ENCODE measurements around the gene TMEM88. TPM values are rescaled to one million over a fixed set of nuclear protein-coding genes. Genes with fewer than 3 reads are reported as not detected.

The TMEM88 gene
- total and polyA plus RNA-seq, 4 donors: 0.65 to 4.6 (median 3.7) TPM

GRCh38 chr17:7886227-7887037 lies 31.6 kb downstream of the TMEM88 start:
- WGBS: 6% methylated on average over 30 of the region's 30 CpGs
- Histone ChIP-seq H3K36me3 (ENCODE audit: control insufficient read depth in 4 of 4, insufficient read depth in 3 of 4, low read depth in 1 of 4, low read length in 3 of 4) (no peaks in the 10 kb centered on the region), H3K4me1 (ENCODE audit: control insufficient read depth in 4 of 4, insufficient read depth in 4 of 4, low read length in 3 of 4) (peaks cover 9 to 46% (median 42%) of the 10 kb centered on the region in 4 donors), H3K9ac (ENCODE audit: low read depth in 1 of 2, low read length in 2 of 2) (peak overlapping the region in 1 of 2 donors; percentile 67), H3K27ac (ENCODE audit: low read depth in 1 of 2, low read length in 2 of 2) (peak overlapping the region; percentile 65 to 89), H3K9me3 (ENCODE audit: control insufficient read depth in 4 of 4, low read length in 3 of 4) (no peaks in the 10 kb centered on the region), H3K4me3 (ENCODE audit: low read depth in 1 of 3, low read length in 3 of 3) (peak overlapping the region in 2 of 3 donors; percentile 14 to 69), H3K27me3 (ENCODE audit: control insufficient read depth in 4 of 4, insufficient read depth in 4 of 4, low read length in 3 of 4) (no peaks in the 10 kb centered on the region)
- peak; percentile 44 for DNase-seq (ENCODE audit: low spot score)
- TF ChIP-seq ATF3 (IDR thresholded peaks at IDR 0.05): no peak
- TF ChIP-seq EGR1 (IDR thresholded peaks at IDR 0.05; ENCODE audit: low read depth in 2 of 2): no peak
- TF ChIP-seq FOXA2 (IDR thresholded peaks at IDR 0.05): no peak
- TF ChIP-seq JUND (IDR thresholded peaks at IDR 0.05): no peak
- TF ChIP-seq TAF1 (conservative IDR thresholded peaks at IDR 0.05): no peak
- no peak for TF ChIP-seq HNF4A (conservative IDR thresholded peaks at IDR 0.05)
- TF ChIP-seq NR2F2 (IDR thresholded peaks at IDR 0.05): no peak
- no peak for TF ChIP-seq GABPA (IDR thresholded peaks at IDR 0.05 in 1 of 2, conservative IDR thresholded peaks at IDR 0.05 in 1 of 2)
- no peak for TF ChIP-seq HNF4G (IDR thresholded peaks at IDR 0.05)
- TF ChIP-seq RAD21 (IDR thresholded peaks at IDR 0.05): no peak
- no peak for TF ChIP-seq RXRA (IDR thresholded peaks at IDR 0.05)
- TF ChIP-seq, protein P1, sequence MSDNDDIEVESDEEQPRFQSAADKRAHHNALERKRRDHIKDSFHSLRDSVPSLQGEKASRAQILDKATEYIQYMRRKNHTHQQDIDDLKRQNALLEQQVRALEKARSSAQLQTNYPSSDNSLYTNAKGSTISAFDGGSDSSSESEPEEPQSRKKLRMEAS (IDR thresholded peaks at IDR 0.05): no peak
- no peak for TF ChIP-seq YY1 (IDR thresholded peaks at IDR 0.05)
- TF ChIP-seq CTCF (IDR thresholded peaks at IDR 0.05; ENCODE audit: low read depth, low read length, missing input control): no peak
- no peak for TF ChIP-seq ZBTB33 (IDR thresholded peaks at IDR 0.05)
- no peak for TF ChIP-seq SP1 (IDR thresholded peaks at IDR 0.05)

GRCh38 chr17:7887038-7887481 lies 32.2 kb downstream of the TMEM88 start:
- no peak for TF ChIP-seq HNF4G (IDR thresholded peaks at IDR 0.05)
- TF ChIP-seq RAD21 (IDR thresholded peaks at IDR 0.05): no peak
- TF ChIP-seq GABPA (IDR thresholded peaks at IDR 0.05 in 1 of 2, conservative IDR thresholded peaks at IDR 0.05 in 1 of 2): no peak
- no peak for TF ChIP-seq ZBTB33 (IDR thresholded peaks at IDR 0.05)
- no peak for TF ChIP-seq JUND (IDR thresholded peaks at IDR 0.05)
- no peak for TF ChIP-seq RXRA (IDR thresholded peaks at IDR 0.05)
- TF ChIP-seq, protein P1 (IDR thresholded peaks at IDR 0.05): no peak
- no peak for TF ChIP-seq HNF4A (conservative IDR thresholded peaks at IDR 0.05)
- no peak for TF ChIP-seq ATF3 (IDR thresholded peaks at IDR 0.05)
- no peak for TF ChIP-seq YY1 (IDR thresholded peaks at IDR 0.05)
- TF ChIP-seq SP1 (IDR thresholded peaks at IDR 0.05): no peak
- TF ChIP-seq NR2F2 (IDR thresholded peaks at IDR 0.05): no peak
- no peak for TF ChIP-seq EGR1 (IDR thresholded peaks at IDR 0.05; ENCODE audit: low read depth in 2 of 2)
- TF ChIP-seq FOXA2 (IDR thresholded peaks at IDR 0.05): no peak
- TF ChIP-seq TAF1 (conservative IDR thresholded peaks at IDR 0.05): no peak
- no peak for TF ChIP-seq FOXA1 (IDR thresholded peaks at IDR 0.05)
- TF ChIP-seq, protein P2, sequence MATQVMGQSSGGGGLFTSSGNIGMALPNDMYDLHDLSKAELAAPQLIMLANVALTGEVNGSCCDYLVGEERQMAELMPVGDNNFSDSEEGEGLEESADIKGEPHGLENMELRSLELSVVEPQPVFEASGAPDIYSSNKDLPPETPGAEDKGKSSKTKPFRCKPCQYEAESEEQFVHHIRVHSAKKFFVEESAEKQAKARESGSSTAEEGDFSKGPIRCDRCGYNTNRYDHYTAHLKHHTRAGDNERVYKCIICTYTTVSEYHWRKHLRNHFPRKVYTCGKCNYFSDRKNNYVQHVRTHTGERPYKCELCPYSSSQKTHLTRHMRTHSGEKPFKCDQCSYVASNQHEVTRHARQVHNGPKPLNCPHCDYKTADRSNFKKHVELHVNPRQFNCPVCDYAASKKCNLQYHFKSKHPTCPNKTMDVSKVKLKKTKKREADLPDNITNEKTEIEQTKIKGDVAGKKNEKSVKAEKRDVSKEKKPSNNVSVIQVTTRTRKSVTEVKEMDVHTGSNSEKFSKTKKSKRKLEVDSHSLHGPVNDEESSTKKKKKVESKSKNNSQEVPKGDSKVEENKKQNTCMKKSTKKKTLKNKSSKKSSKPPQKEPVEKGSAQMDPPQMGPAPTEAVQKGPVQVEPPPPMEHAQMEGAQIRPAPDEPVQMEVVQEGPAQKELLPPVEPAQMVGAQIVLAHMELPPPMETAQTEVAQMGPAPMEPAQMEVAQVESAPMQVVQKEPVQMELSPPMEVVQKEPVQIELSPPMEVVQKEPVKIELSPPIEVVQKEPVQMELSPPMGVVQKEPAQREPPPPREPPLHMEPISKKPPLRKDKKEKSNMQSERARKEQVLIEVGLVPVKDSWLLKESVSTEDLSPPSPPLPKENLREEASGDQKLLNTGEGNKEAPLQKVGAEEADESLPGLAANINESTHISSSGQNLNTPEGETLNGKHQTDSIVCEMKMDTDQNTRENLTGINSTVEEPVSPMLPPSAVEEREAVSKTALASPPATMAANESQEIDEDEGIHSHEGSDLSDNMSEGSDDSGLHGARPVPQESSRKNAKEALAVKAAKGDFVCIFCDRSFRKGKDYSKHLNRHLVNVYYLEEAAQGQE (IDR thresholded peaks at IDR 0.05): no peak
- peak overlapping the region; percentile 72 to 89 for H3K27ac ChIP-seq (ENCODE audit: low read depth in 1 of 2, low read length in 2 of 2)
- WGBS: 12% methylated on average over 8 of the region's 8 CpGs
- peak overlapping the region in 1 of 2 donors; percentile 53 for H3K9ac ChIP-seq (ENCODE audit: low read depth in 1 of 2, low read length in 2 of 2)
- H3K27me3 ChIP-seq (ENCODE audit: control insufficient read depth in 4 of 4, insufficient read depth in 4 of 4, low read length in 3 of 4): no peaks in the 10 kb centered on the region
- H3K4me1 ChIP-seq (ENCODE audit: control insufficient read depth in 4 of 4, insufficient read depth in 4 of 4, low read length in 3 of 4): peaks cover 9 to 46% (median 42%) of the 10 kb centered on the region in 4 donors
- H3K4me3 ChIP-seq (ENCODE audit: low read depth in 1 of 3, low read length in 3 of 3): peak overlapping the region in 2 of 3 donors; percentile 19 to 32
- H3K9me3 ChIP-seq (ENCODE audit: control insufficient read depth in 4 of 4, low read length in 3 of 4): no peaks in the 10 kb centered on the region
- no peak for DNase-seq (ENCODE audit: low spot score)
- no peaks in the 10 kb centered on the region for H3K36me3 ChIP-seq (ENCODE audit: control insufficient read depth in 4 of 4, insufficient read depth in 3 of 4, low read depth in 1 of 4, low read length in 3 of 4)

All from liver (tissue), 9 donors.